Small intestine (tissue), 7 donors: Measurements from ENCODE around the gene SUDS3. TPM values are rescaled to one million over a fixed set of nuclear protein-coding genes. Genes with fewer than 3 reads are reported as not detected.

Experiments
- DNase-seq, 2 donors: peaks; one replicate each; pipeline versions ENCODE4 v3.0.0 to v3.0.0-alpha.2; 2013
- FAIRE-seq: peaks from 2 replicates; lab custom pipeline; 2012; peaks lifted over from hg19 to GRCh38; lab: Jason Lieb, UNC
- H3K27ac ChIP-seq, 3 donors: one replicate each; pipeline ENCODE4 v1.5.1; 2013; ENCODE audit warnings: low read length in 2 of 3, mild to moderate bottlenecking in 2 of 3, control low read depth in 1 of 3, inconsistent platforms in 1 of 3, low read depth in 1 of 3, moderate library complexity in 1 of 3
- H3K27me3 ChIP-seq, 3 donors: one replicate each; pipeline ENCODE4 v1.6.1; 2013; ENCODE audit warnings: low read length in 3 of 3, inconsistent platforms in 1 of 3; ENCODE audit not compliant: control insufficient read depth in 3 of 3, insufficient read depth in 3 of 3
- H3K36me3 ChIP-seq, 3 donors: one replicate each; pipeline ENCODE4 v1.6.1; 2013; ENCODE audit warnings: low read length in 3 of 3, inconsistent platforms in 1 of 3, low read depth in 1 of 3, mild to moderate bottlenecking in 1 of 3, moderate library complexity in 1 of 3; ENCODE audit not compliant: control insufficient read depth in 3 of 3, insufficient read depth in 2 of 3
- H3K4me1 ChIP-seq, 3 donors: one replicate each; pipeline ENCODE4 v1.6.1; 2013; ENCODE audit warnings: low read length in 2 of 3, inconsistent platforms in 1 of 3, low read depth in 1 of 3, mild to moderate bottlenecking in 1 of 3, moderate library complexity in 1 of 3; ENCODE audit not compliant: control insufficient read depth in 3 of 3, insufficient read depth in 2 of 3
- H3K4me3 ChIP-seq, 3 donors: one replicate each; pipeline ENCODE4 v1.5.1; 2013; ENCODE audit warnings: low read length in 3 of 3, control low read depth in 1 of 3, inconsistent platforms in 1 of 3, low read depth in 1 of 3, mild to moderate bottlenecking in 1 of 3, moderate library complexity in 1 of 3
- H3K9me3 ChIP-seq, 2 donors: one replicate each; pipeline ENCODE4 v1.6.1; 2013; ENCODE audit warnings: low read depth in 1 of 2, low read length in 1 of 2; ENCODE audit not compliant: control insufficient read depth in 2 of 2, insufficient read depth in 1 of 2
- WGBS, 3 donors: extraction: QIAGEN DNeasy Blood & Tissue Kit; methylation state at CpG; one replicate each; pipeline ENCODE4 v1.1.7; 2013; 5-methylcytosine and 5-hydroxymethylcytosine counted together
- polyA plus RNA-seq, 4 donors: library from polyadenylated mRNA; stranded (reverse) in 3 of 4; unstranded in 1 of 4; fragments of 200-250 nt in 3 of 4; fragments of 120-200 nt in 1 of 4; gene quantifications; one replicate each; pipeline versions ENCODE4 v1.2.1 to v1.2.3, GENCODE V29; 2013
- donor health status: healthy with polysubstance abuse.
- donor health status: control.
- donor health status: control.
- donor health status: Bipolar disorder and iron deficiency.
- donor health status: healthy.

The SUDS3 gene
- polyA plus RNA-seq, 4 donors: 8.4 to 33.6 (median 15.4) TPM

- FAIRE-seq (peak; percentile 72), DNase-seq (peak; percentile 71 to 79)
- H3K27me3 ChIP-seq: no peaks in the 10 kb centered on the region
- peaks cover 4 to 14% (median 6%) of the 10 kb centered on the region in 3 donors for H3K4me1 ChIP-seq
- peaks cover 0 to 8% of the 10 kb centered on the region in 2 donors for H3K9me3 ChIP-seq
- no peaks in the 10 kb centered on the region for H3K36me3 ChIP-seq
- peak overlapping the region; percentile 58 to 78 (median 76) for H3K27ac ChIP-seq
- peak overlapping the region in 2 of 3 donors; percentile 9 to 38 for H3K4me3 ChIP-seq
- WGBS, 3 donors: 5 to 15% (median 10%) methylated on average over 7 of the region's 7 CpGs
These were observed 17.5 kb upstream of the SUDS3 start for GRCh38 chr12:118358612-118359540.

- FAIRE-seq (no peak), DNase-seq (peak; percentile 38 to 75)
These were observed 16.8 kb upstream of the SUDS3 start for GRCh38 chr12:118359541-118359915.

GRCh38 chr12:118361092-118361404 lies 15.3 kb upstream of the SUDS3 start:
- peaks cover 4 to 10% (median 6%) of the 10 kb centered on the region in 3 donors for H3K4me1 ChIP-seq
- no peak overlapping the region for H3K27ac ChIP-seq
- no peaks in the 10 kb centered on the region for H3K36me3 ChIP-seq
- 89 to 93% (median 90%) methylated on average over 5 of the region's 5 CpGs for WGBS, 3 donors
- H3K9me3 ChIP-seq: no peaks in the 10 kb centered on the region
- H3K4me3 ChIP-seq: no peak overlapping the region
- no peaks in the 10 kb centered on the region for H3K27me3 ChIP-seq
- no peak for DNase-seq
- FAIRE-seq: no peak

More at GRCh38 chr12:118359541-118359915, 16.8 kb upstream of the SUDS3 start:
- peak overlapping the region; percentile 32 to 78 (median 64) for H3K27ac ChIP-seq
- H3K4me1 ChIP-seq: peaks cover 4 to 14% (median 6%) of the 10 kb centered on the region in 3 donors
- 11 to 43% (median 27%) methylated on average over 4 of the region's 4 CpGs for WGBS, 3 donors
- H3K4me3 ChIP-seq: peak overlapping the region in 2 of 3 donors; percentile 9 to 38
- H3K9me3 ChIP-seq: peaks cover 0 to 4% of the 10 kb centered on the region in 2 donors
- H3K36me3 ChIP-seq: no peaks in the 10 kb centered on the region
- H3K27me3 ChIP-seq: no peaks in the 10 kb centered on the region

GRCh38 chr12:118361889-118362288 lies 14.5 kb upstream of the SUDS3 start:
- DNase-seq (no peak), FAIRE-seq (no peak)
- Histone ChIP-seq H3K4me1 (peaks cover 0 to 3% (median 0%) of the 10 kb centered on the region in 3 donors), H3K9me3 (no peaks in the 10 kb centered on the region), H3K27me3 (no peaks in the 10 kb centered on the region), H3K4me3 (no peak overlapping the region), H3K36me3 (no peaks in the 10 kb centered on the region), H3K27ac (no peak overlapping the region)
- WGBS, 3 donors: 89 to 96% (median 91%) methylated on average over 4 of the region's 4 CpGs

- DNase-seq: no peak
- FAIRE-seq: no peak
- Histone ChIP-seq H3K27ac (no peak overlapping the region), H3K4me3 (no peak overlapping the region), H3K9me3 (no peaks in the 10 kb centered on the region), H3K36me3 (no peaks in the 10 kb centered on the region), H3K4me1 (peaks cover 0 to 5% (median 3%) of the 10 kb centered on the region in 3 donors), H3K27me3 (no peaks in the 10 kb centered on the region)
- WGBS, 3 donors: 83 to 95% (median 91%) methylated on average over 4 of the region's 4 CpGs
These were observed 7.5 kb upstream of the SUDS3 start for GRCh38 chr12:118368821-118369220.

GRCh38 chr12:118370601-118371000 lies 5.8 kb upstream of the SUDS3 start:
- peaks cover 0 to 9% (median 5%) of the 10 kb centered on the region in 3 donors for H3K4me1 ChIP-seq
- no peak overlapping the region for H3K27ac ChIP-seq
- DNase-seq (no peak), FAIRE-seq (no peak)
- no peaks in the 10 kb centered on the region for H3K9me3 ChIP-seq
- WGBS, 3 donors: 16 to 50% (median 33%) methylated on average over 3 of the region's 3 CpGs
- no peaks in the 10 kb centered on the region for H3K36me3 ChIP-seq
- no peaks in the 10 kb centered on the region for H3K27me3 ChIP-seq
- H3K4me3 ChIP-seq: peak overlapping the region in 2 of 3 donors; percentile 97 to 98

GRCh38 chr12:118371321-118372282 lies 4.8 kb upstream of the SUDS3 start:
- peak overlapping the region; percentile 97 to 99 (median 98) for H3K4me3 ChIP-seq
- FAIRE-seq (no peak), DNase-seq (peak; percentile 25 to 45)
- H3K27ac ChIP-seq: peak overlapping the region in 2 of 3 donors; percentile 64 to 83
- WGBS, 3 donors: 0 to 3% (median 1%) methylated on average over 56 to 60 of the region's 60 CpGs
- H3K27me3 ChIP-seq: no peaks in the 10 kb centered on the region
- peaks cover 0 to 12% (median 5%) of the 10 kb centered on the region in 3 donors for H3K4me1 ChIP-seq
- no peaks in the 10 kb centered on the region for H3K36me3 ChIP-seq
- no peaks in the 10 kb centered on the region for H3K9me3 ChIP-seq
